GM23338 (cell line): ENCODE results near the gene TMEM120B. TPM values are rescaled to one million over a fixed set of nuclear protein-coding genes. Genes with fewer than 3 reads are reported as not detected.
A peak's percentile ranks its signal among the peaks of the same experiment; 100 is the strongest.

Experiments
- ATAC-seq: fragments of 200-7000 bp; cut with Tn5 transposase; 3 replicates; pipeline ENCODE4 v1.9.1; 2020
- DNase-seq: peaks from one replicate; pipeline ENCODE4 v3.0.0-alpha.2; 2015; ENCODE audit warnings: low spot score
- H2AFZ ChIP-seq: fragments of 200-600 bp; sonication (generic); 2 replicates; pipeline ENCODE4 v1.8.0; 2016; ENCODE audit warnings: antibody characterized with exemption, mild to moderate bottlenecking, moderate library complexity
- H3F3A ChIP-seq: fragments of 200-600 bp; sonication (generic); replicated peaks from 2 replicates; pipeline ENCODE4 v1.8.0; 2017; ENCODE audit warnings: antibody characterized with exemption, mixed run types, low read depth
- H3K27ac ChIP-seq: fragments of 200-600 bp; sonication (generic); 2 replicates; pipeline ENCODE4 v1.6.1; 2016; ENCODE audit warnings: low read depth
- H3K27me3 ChIP-seq: fragments of 200-600 bp; sonication (generic); 2 replicates; pipeline ENCODE4 v1.8.0; 2016; ENCODE audit warnings: mild to moderate bottlenecking, mixed run types, moderate library complexity; ENCODE audit not compliant: insufficient read depth
- H3K36me3 ChIP-seq: fragments of 200-600 bp; sonication (generic); 2 replicates; pipeline ENCODE4 v1.8.0; 2016; ENCODE audit warnings: mild to moderate bottlenecking; ENCODE audit not compliant: insufficient read depth
- H3K4me1 ChIP-seq: fragments of 200-600 bp; sonication (generic); 2 replicates; pipeline ENCODE4 v1.8.0; 2016; ENCODE audit warnings: mild to moderate bottlenecking, moderate library complexity; ENCODE audit not compliant: insufficient read depth
- H3K4me2 ChIP-seq: fragments of 200-600 bp; sonication (generic); 2 replicates; pipeline ENCODE4 v1.7.1; 2017; ENCODE audit warnings: mixed run types
- H3K4me3 ChIP-seq: fragments of 200-600 bp; sonication (generic); 2 replicates; pipeline ENCODE4 v1.6.1; 2016; ENCODE audit warnings: mixed run types
- H3K79me2 ChIP-seq: fragments of 200-600 bp; sonication (generic); replicated peaks from 2 replicates; pipeline ENCODE4 v1.8.0; 2017; ENCODE audit warnings: mild to moderate bottlenecking; ENCODE audit not compliant: insufficient read depth
- H3K9me2 ChIP-seq: fragments of 200-600 bp; sonication (generic); 2 replicates; pipeline ENCODE4 v1.8.0; 2017; ENCODE audit not compliant: insufficient read depth
- H4K20me1 ChIP-seq: fragments of 200-600 bp; sonication (generic); replicated peaks from 2 replicates; pipeline ENCODE4 v1.8.0; 2017; ENCODE audit warnings: mild to moderate bottlenecking; ENCODE audit not compliant: insufficient read depth
- H3K27ac Mint-ChIP-seq: 2 replicates; pipeline ENCODE4 v1.8.0; 2020; ENCODE audit warnings: inconsistent platforms, mild to moderate bottlenecking, moderate library complexity, mixed read lengths
- H3K27me3 Mint-ChIP-seq: 3 replicates; pipeline ENCODE4 v1.8.0; 2022; ENCODE audit warnings: low read depth, mild to moderate bottlenecking, moderate library complexity, mixed read lengths, inconsistent platforms; ENCODE audit not compliant: insufficient read depth, poor library complexity
- H3K36me3 Mint-ChIP-seq: 3 replicates; pipeline ENCODE4 v1.8.0; 2021; ENCODE audit warnings: low read depth, mild to moderate bottlenecking, inconsistent platforms, moderate library complexity, mixed read lengths
- H3K4me1 Mint-ChIP-seq: 3 replicates; pipeline ENCODE4 v1.8.0; 2020; ENCODE audit warnings: mild to moderate bottlenecking, inconsistent platforms, mixed read lengths
- H3K4me3 Mint-ChIP-seq: 3 replicates; pipeline ENCODE4 v1.8.0; 2021; ENCODE audit warnings: moderate library complexity, mild to moderate bottlenecking, inconsistent platforms, mixed read lengths
- H3K9me3 Mint-ChIP-seq: 3 replicates; pipeline ENCODE4 v1.8.0; 2020; ENCODE audit warnings: moderate library complexity, mild to moderate bottlenecking, inconsistent platforms, mixed read lengths
- CTCF ChIP-seq, 2 experiments: fragments of 200-600 bp in 1 of 2; sonication (generic) in 1 of 2; conservative IDR thresholded peaks; 2 replicates each; pipeline versions ENCODE4 v1.5.1 to v1.6.1; 2016 to 2017; ENCODE audit warnings: antibody characterized with exemption in 2 of 2, low read depth in 2 of 2, mild to moderate bottlenecking in 2 of 2, moderate library complexity in 1 of 2
- EZH2 ChIP-seq: fragments of 200-600 bp; sonication (generic); IDR thresholded peaks from one replicate; pipeline ENCODE4 v1.8.0; 2017; ENCODE audit warnings: antibody characterized with exemption, mild to moderate bottlenecking, low read depth; ENCODE audit not compliant: unreplicated experiment
- JUNB ChIP-seq: IDR thresholded peaks from one replicate; pipeline ENCODE4 v1.6.1; 2016; ENCODE audit warnings: antibody characterized with exemption; ENCODE audit not compliant: unreplicated experiment
- NANOG ChIP-seq: IDR thresholded peaks from 2 replicates; pipeline ENCODE4 v1.6.1; 2016; ENCODE audit warnings: antibody characterized with exemption, borderline replicate concordance
- STAT1 ChIP-seq: IDR thresholded peaks from one replicate; pipeline ENCODE4 v1.6.1; 2016; ENCODE audit warnings: antibody characterized with exemption; ENCODE audit not compliant: unreplicated experiment
- ZNF462 ChIP-seq: fragments of 250-450 bp; sonication (Bioruptor Pico); IDR thresholded peaks from 2 replicates; pipeline ENCODE4 v1.5.0; 2020; ENCODE audit warnings: mild to moderate bottlenecking, moderate library complexity
- polyA plus RNA-seq: library from polyadenylated mRNA; unstranded; fragments of >200 nt; fragmentation: Nextera tagmentation; extraction: Ambion mirVana; gene quantifications from 2 replicates; pipeline ENCODE4 v1.2.1, GENCODE V29; 2016
- total RNA-seq: library from RNA; depleted of rRNA; stranded (reverse); fragments of >200 nt; shearing (Covaris generic); gene quantifications from 2 replicates; pipeline ENCODE4 v1.2.3, GENCODE V29; 2014
- TF ChIP-seq, protein P1 (sequence below): IDR thresholded peaks from 2 replicates; pipeline ENCODE4 v1.6.1; 2016; ENCODE audit warnings: antibody characterized with exemption
- TF ChIP-seq, protein P2 (sequence below): IDR thresholded peaks from one replicate; pipeline ENCODE4 v1.6.1; 2018; ENCODE audit warnings: antibody characterized with exemption; ENCODE audit not compliant: unreplicated experiment

TMEM120B gene
- total and polyA plus RNA-seq, 2 experiments from 2014 or later: 15.0 to 36.0 TPM

DNA sequence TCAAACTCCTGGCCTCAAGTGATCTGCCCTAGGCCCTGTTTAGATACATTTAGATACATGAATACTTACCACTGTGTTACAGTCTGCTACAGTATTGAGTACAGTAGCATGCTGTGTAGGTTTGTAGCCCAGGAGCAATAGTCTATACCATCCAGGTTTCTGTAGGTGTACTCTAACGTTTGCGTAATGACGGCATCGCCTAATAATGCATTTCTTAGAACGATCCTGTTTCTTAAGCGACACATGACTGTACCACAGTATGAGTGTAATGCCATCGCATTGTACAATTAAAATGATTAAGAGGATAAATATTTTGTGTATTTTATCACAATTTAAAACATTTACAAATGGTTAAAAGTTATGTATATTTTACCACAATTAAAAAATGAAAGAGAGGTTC is 18.9 kb downstream of the TMEM120B start (continued):
- TF ChIP-seq CTCF (conservative IDR thresholded peaks at IDR 0.05; ENCODE audit: low read depth in 2 of 2) (no peak), NANOG (no peak)

- Histone ChIP-seq H3K79me2 (peaks cover 17% of the 10 kb centered on the region; the same call in 1 of the 2 replicates), H3K27me3 (no peaks in the 10 kb centered on the region), H4K20me1 (peaks cover 11% of the 10 kb centered on the region), H3K4me1 (no peaks in the 10 kb centered on the region), H3K9me2 (no peaks in the 10 kb centered on the region), H3K36me3 (no peaks in the 10 kb centered on the region), H2AFZ (no peak overlapping the region), H3K27ac (0 out of 2 replicates have a peak overlapping the region, but pooled peaks have one; percentile 6), H3K4me3 (no peak overlapping the region), H3F3A (no peaks in the 10 kb centered on the region; the same call in 1 of the 2 replicates), H3K4me2 (no peak overlapping the region)
- no peaks in the 10 kb centered on the region for H3K27me3 Mint-ChIP-seq
- DNase-seq: no peak
- H3K4me1 Mint-ChIP-seq: 0 out of 3 replicates have a peak, but pooled peaks cover 3% of the 10 kb centered on the region
- H3K9me3 Mint-ChIP-seq: no peaks in the 10 kb centered on the region
- TF ChIP-seq ZNF462 (CRISPR knock-in tag) (no peak), NANOG (no peak), STAT1 (no peak), JUNB (no peak), EZH2 (no peak), CTCF (conservative IDR thresholded peaks at IDR 0.05; ENCODE audit: low read depth in 2 of 2) (no peak)
- TF ChIP-seq, protein P1, sequence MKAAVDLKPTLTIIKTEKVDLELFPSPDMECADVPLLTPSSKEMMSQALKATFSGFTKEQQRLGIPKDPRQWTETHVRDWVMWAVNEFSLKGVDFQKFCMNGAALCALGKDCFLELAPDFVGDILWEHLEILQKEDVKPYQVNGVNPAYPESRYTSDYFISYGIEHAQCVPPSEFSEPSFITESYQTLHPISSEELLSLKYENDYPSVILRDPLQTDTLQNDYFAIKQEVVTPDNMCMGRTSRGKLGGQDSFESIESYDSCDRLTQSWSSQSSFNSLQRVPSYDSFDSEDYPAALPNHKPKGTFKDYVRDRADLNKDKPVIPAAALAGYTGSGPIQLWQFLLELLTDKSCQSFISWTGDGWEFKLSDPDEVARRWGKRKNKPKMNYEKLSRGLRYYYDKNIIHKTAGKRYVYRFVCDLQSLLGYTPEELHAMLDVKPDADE: no peak
- TF ChIP-seq, protein P2, sequence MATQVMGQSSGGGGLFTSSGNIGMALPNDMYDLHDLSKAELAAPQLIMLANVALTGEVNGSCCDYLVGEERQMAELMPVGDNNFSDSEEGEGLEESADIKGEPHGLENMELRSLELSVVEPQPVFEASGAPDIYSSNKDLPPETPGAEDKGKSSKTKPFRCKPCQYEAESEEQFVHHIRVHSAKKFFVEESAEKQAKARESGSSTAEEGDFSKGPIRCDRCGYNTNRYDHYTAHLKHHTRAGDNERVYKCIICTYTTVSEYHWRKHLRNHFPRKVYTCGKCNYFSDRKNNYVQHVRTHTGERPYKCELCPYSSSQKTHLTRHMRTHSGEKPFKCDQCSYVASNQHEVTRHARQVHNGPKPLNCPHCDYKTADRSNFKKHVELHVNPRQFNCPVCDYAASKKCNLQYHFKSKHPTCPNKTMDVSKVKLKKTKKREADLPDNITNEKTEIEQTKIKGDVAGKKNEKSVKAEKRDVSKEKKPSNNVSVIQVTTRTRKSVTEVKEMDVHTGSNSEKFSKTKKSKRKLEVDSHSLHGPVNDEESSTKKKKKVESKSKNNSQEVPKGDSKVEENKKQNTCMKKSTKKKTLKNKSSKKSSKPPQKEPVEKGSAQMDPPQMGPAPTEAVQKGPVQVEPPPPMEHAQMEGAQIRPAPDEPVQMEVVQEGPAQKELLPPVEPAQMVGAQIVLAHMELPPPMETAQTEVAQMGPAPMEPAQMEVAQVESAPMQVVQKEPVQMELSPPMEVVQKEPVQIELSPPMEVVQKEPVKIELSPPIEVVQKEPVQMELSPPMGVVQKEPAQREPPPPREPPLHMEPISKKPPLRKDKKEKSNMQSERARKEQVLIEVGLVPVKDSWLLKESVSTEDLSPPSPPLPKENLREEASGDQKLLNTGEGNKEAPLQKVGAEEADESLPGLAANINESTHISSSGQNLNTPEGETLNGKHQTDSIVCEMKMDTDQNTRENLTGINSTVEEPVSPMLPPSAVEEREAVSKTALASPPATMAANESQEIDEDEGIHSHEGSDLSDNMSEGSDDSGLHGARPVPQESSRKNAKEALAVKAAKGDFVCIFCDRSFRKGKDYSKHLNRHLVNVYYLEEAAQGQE: no peak
- no peak overlapping the region for H3K4me3 Mint-ChIP-seq
- H3K27ac Mint-ChIP-seq: peak overlapping the region; percentile 12; the same call in 1 of the 2 replicates
- peaks cover 8% of the 10 kb centered on the region; the same call in 2 of the 3 replicates for H3K36me3 Mint-ChIP-seq
- no peak for ATAC-seq
Observed at GRCh38 chr12:121733849-121734248, 21.3 kb downstream of the TMEM120B start.
